ENCODE measurements around the gene CDH12. TPM values are rescaled to one million over a fixed set of nuclear protein-coding genes. Genes with fewer than 3 reads are reported as not detected.
"Not testable (repeated sequence)": the region's sequence is repeated elsewhere in the genome, so short reads cannot be mapped to it uniquely, and the experiment has no call there.

The CDH12 gene
- polyA plus RNA-seq, 2 of the 4 experiments (the other 2 are of a cell fraction) = 0.04 TPM; not detected in 1

DNA sequence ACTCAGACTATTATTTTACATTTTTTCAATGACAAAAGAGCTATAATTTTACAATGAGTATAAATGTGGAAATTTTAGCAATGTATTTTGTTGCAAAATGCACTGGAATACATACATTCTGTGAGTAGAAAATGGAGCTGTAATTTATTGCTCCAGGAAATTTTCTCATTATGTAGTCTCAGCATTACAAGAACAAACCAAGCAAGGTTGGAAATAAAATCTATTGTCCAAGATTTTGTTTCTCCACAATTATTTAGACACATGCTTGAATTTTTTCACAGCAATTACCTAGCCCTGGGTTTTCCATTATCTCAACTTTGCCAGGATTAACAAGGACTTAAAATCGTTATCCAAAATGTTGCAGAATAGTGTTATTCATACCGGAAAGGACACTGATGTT lies 820.1 kb downstream of the CDH12 start:
- ATAC-seq = no peak
- DNase-seq (ENCODE audit: low read depth in 1 of 2, low spot score in 1 of 2) = no peak
- H3K9me3 ChIP-seq = no peaks in the 10 kb centered on the region
- TF ChIP-seq NFE2L2 (conservative IDR thresholded peaks at IDR 0.05; ENCODE audit: low read length) = no peak
- TF ChIP-seq JUNB (IDR thresholded peaks at IDR 0.05) = no peak
- TF ChIP-seq USF2 (IDR thresholded peaks at IDR 0.05) = no peak
- no peak for TF ChIP-seq TP53 (CRISPR knock-in tag; IDR thresholded peaks at IDR 0.05)
- TF ChIP-seq ESRRA (IDR thresholded peaks at IDR 0.05; ENCODE audit: borderline replicate concordance, low read length) = no peak
- no peak overlapping the region for H3K4me2 ChIP-seq
- WGBS (ENCODE audit: missing lambda C conversion rate) = 0% methylated on average over 2 of the region's 2 CpGs
- no peak overlapping the region for H3K4me3 ChIP-seq
- no peaks in the 10 kb centered on the region for H3K4me1 ChIP-seq
- FAIRE-seq = no peak
- POLR2A ChIA-PET = no interaction called here
- CTCF ChIA-PET = interaction anchor here (0.7 kb wide), 1 partner anchor 64 kb away, joined by 3 read pairs; no protein-coding TSS in a partner anchor
- H3K27ac ChIP-seq = no peak overlapping the region

DNA sequence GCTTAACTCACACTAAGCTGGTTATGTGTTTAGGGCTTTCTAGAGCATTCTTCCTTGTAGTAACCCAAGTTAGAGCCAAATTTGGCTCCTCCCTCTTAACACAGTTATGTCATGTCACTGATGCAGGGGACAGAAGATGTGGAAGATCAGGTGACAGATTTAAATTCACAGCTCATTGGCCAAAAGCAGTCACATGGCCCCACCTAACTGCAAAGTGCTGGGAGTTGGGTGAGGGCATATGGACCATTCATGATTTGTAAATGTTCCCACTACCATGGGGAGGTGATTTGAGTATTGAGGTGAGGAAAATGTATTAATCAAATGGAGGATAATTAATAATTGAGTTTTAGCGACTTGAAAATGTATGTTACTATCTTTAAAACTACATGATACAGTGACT lies 829.4 kb downstream of the CDH12 start:
- Histone ChIP-seq H3K27ac (no peak overlapping the region), H3K4me2 (no peak overlapping the region), H3K4me1 (no peaks in the 10 kb centered on the region), H3K9me3 (no peaks in the 10 kb centered on the region), H3K4me3 (no peak overlapping the region)
- ChIA-PET POLR2A (no interaction called here), CTCF (no interaction called here)
- WGBS (ENCODE audit: missing lambda C conversion rate) = 2% methylated on average over 1 of the region's 1 CpG
- no peak for TF ChIP-seq EP300 (IDR thresholded peaks at IDR 0.05)
- no peak for TF ChIP-seq CBX2 (IDR thresholded peaks at IDR 0.05; ENCODE audit: borderline replicate concordance, low read depth)
- TF ChIP-seq ZFP36 (IDR thresholded peaks at IDR 0.05; ENCODE audit: borderline replicate concordance, partially characterized antibody) = no peak
- no peak for TF ChIP-seq RCOR1 (IDR thresholded peaks at IDR 0.05; ENCODE audit: low read depth, low read length)
- no peak for TF ChIP-seq EHF (CRISPR knock-in tag; IDR thresholded peaks at IDR 0.05)
- TF ChIP-seq NFE2L2 (conservative IDR thresholded peaks at IDR 0.05; ENCODE audit: low read length) = no peak
- no peak for TF ChIP-seq FOXS1 (CRISPR knock-in tag; IDR thresholded peaks at IDR 0.05)
- no peak for TF ChIP-seq ZNF302 (CRISPR knock-in tag; IDR thresholded peaks at IDR 0.05)
- TF ChIP-seq, protein P1, sequence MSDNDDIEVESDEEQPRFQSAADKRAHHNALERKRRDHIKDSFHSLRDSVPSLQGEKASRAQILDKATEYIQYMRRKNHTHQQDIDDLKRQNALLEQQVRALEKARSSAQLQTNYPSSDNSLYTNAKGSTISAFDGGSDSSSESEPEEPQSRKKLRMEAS (IDR thresholded peaks at IDR 0.05) = no peak
- TF ChIP-seq RNF2 (IDR thresholded peaks at IDR 0.05; ENCODE audit: borderline replicate concordance, low read depth) = no peak
- no peak for TF ChIP-seq ZSCAN20 (CRISPR knock-in tag; IDR thresholded peaks at IDR 0.05)
- no peak for TF ChIP-seq POLR2AphosphoS2 (conservative IDR thresholded peaks at IDR 0.05; ENCODE audit: low read length)
- no peak for TF ChIP-seq HEYL (CRISPR knock-in tag; IDR thresholded peaks at IDR 0.05)
- TF ChIP-seq MAZ (IDR thresholded peaks at IDR 0.05; ENCODE audit: borderline replicate concordance, low read depth, low read length) = no peak
- TF ChIP-seq, protein P2, sequence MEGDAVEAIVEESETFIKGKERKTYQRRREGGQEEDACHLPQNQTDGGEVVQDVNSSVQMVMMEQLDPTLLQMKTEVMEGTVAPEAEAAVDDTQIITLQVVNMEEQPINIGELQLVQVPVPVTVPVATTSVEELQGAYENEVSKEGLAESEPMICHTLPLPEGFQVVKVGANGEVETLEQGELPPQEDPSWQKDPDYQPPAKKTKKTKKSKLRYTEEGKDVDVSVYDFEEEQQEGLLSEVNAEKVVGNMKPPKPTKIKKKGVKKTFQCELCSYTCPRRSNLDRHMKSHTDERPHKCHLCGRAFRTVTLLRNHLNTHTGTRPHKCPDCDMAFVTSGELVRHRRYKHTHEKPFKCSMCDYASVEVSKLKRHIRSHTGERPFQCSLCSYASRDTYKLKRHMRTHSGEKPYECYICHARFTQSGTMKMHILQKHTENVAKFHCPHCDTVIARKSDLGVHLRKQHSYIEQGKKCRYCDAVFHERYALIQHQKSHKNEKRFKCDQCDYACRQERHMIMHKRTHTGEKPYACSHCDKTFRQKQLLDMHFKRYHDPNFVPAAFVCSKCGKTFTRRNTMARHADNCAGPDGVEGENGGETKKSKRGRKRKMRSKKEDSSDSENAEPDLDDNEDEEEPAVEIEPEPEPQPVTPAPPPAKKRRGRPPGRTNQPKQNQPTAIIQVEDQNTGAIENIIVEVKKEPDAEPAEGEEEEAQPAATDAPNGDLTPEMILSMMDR (IDR thresholded peaks at IDR 0.05) = no peak
- no peak for TF ChIP-seq RAD21 (conservative IDR thresholded peaks at IDR 0.05 in 1 of 2, IDR thresholded peaks at IDR 0.05 in 1 of 2)
- no peak for TF ChIP-seq BHLHE40 (IDR thresholded peaks at IDR 0.05; ENCODE audit: low read depth, low read length)
- TF ChIP-seq JUN (IDR thresholded peaks at IDR 0.05) = no peak
- TF ChIP-seq KDM1A (IDR thresholded peaks at IDR 0.05; ENCODE audit: low read depth) = no peak
- ATAC-seq (no peak), FAIRE-seq (no peak), DNase-seq (ENCODE audit: low read depth in 1 of 2, low spot score in 1 of 2) (no peak)

DNA sequence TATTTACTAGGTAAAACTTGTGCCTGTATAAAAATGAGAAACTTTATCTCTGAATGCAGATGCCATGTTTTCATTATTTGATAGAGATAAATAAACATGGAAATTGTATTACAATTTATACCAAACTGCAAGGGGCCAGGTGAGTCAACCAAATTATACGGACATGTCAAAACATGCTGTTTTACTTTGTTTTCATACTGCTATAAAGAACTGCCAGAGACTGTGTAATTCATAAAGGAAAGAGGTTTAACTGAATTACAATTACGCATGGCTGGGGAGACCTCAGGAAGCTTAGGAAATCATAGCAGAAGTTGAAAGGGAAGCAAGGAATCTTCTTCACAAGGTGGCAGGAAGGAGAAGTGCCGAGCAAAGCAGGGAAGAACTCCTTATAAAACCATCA lies 840.3 kb downstream of the CDH12 start:
- FAIRE-seq = not testable (repeated sequence)

DNA sequence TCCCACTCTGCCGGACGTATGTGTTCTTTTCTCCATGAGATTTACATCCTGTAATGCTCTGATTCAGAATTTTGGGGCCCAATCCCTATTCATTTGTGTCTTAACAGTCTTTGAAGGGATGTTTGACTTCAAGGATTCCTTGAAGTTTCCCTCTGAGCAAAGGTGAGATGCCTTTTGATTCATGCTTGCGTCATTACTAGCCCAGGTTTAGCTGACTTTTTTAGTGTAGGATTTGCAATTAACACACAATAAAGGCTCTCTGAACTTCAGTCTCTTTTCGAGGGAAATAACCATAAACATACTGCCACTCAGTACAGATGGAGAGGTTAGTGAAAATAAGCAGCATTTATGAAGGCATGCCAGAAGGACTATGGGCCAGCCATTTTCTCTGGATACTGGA lies 842.3 kb downstream of the CDH12 start:
- H3K4me1 ChIP-seq; POLR2A ChIA-PET; H3K4me3 ChIP-seq; H3K4me2 ChIP-seq; CTCF ChIA-PET; DNase-seq (ENCODE audit: low read depth in 1 of 2, low spot score in 1 of 2); FAIRE-seq; H3K27ac ChIP-seq; H3K9me3 ChIP-seq; ATAC-seq: not testable (repeated sequence)
- 40% methylated on average over 3 of the region's 4 CpGs for WGBS (ENCODE audit: missing lambda C conversion rate)

More for the DNA sequence above, 840.3 kb downstream of the CDH12 start:
- ATAC-seq; H3K4me1 ChIP-seq; POLR2A ChIA-PET; DNase-seq (ENCODE audit: low read depth in 1 of 2, low spot score in 1 of 2); H3K9me3 ChIP-seq; H3K4me2 ChIP-seq; H3K4me3 ChIP-seq; H3K27ac ChIP-seq: not testable (repeated sequence)
- WGBS (ENCODE audit: missing lambda C conversion rate) = 22% methylated on average over 3 of the region's 3 CpGs
- CTCF ChIA-PET = interaction anchor here (0.6 kb wide), 1 partner anchor 564 kb away, joined by 3 read pairs; no protein-coding TSS in a partner anchor

- CTCF ChIA-PET; H3K9me3 ChIP-seq; H3K4me1 ChIP-seq; FAIRE-seq; ATAC-seq; H3K4me2 ChIP-seq; DNase-seq (ENCODE audit: low read depth in 1 of 2, low spot score in 1 of 2); H3K27ac ChIP-seq; POLR2A ChIA-PET; H3K4me3 ChIP-seq: not testable (repeated sequence)
- WGBS (ENCODE audit: missing lambda C conversion rate) = 42% methylated on average over 2 of the region's 2 CpGs
Observed at GRCh38 chr5:22001097-22001496, 852.0 kb downstream of the CDH12 start.

GRCh38 chr5:21985799-21986198 lies 867.3 kb downstream of the CDH12 start:
- H3K9me3 ChIP-seq; H3K4me2 ChIP-seq; ATAC-seq; H3K4me1 ChIP-seq; FAIRE-seq; POLR2A ChIA-PET; H3K27ac ChIP-seq; H3K4me3 ChIP-seq; CTCF ChIA-PET; DNase-seq (ENCODE audit: low read depth in 1 of 2, low spot score in 1 of 2): not testable (repeated sequence)
- WGBS (ENCODE audit: missing lambda C conversion rate) = 7% methylated on average over 1 of the region's 1 CpG
